Forelimb muscle (tissue), 1 donor: ENCODE measurements around the gene SH3RF1. TPM values are rescaled to one million over a fixed set of nuclear protein-coding genes. Genes with fewer than 3 reads are reported as not detected.
"Not testable (repeated sequence)": the region's sequence is repeated elsewhere in the genome, so short reads cannot be mapped to it uniquely, and the experiment has no call there.

Source experiments
- DNase-seq: peaks from one replicate; pipeline ENCODE4 v3.0.0-alpha.2; 2013; ENCODE audit warnings: low read depth
- polyA plus RNA-seq: library from polyadenylated mRNA; unstranded; fragments of 120-200 nt; gene quantifications from one replicate; pipeline ENCODE4 v1.2.1, GENCODE V29; 2013; ENCODE audit not compliant: insufficient read length

SH3RF1 gene
- polyA plus RNA-seq, 1 donor, result 19.6 TPM

DNA sequence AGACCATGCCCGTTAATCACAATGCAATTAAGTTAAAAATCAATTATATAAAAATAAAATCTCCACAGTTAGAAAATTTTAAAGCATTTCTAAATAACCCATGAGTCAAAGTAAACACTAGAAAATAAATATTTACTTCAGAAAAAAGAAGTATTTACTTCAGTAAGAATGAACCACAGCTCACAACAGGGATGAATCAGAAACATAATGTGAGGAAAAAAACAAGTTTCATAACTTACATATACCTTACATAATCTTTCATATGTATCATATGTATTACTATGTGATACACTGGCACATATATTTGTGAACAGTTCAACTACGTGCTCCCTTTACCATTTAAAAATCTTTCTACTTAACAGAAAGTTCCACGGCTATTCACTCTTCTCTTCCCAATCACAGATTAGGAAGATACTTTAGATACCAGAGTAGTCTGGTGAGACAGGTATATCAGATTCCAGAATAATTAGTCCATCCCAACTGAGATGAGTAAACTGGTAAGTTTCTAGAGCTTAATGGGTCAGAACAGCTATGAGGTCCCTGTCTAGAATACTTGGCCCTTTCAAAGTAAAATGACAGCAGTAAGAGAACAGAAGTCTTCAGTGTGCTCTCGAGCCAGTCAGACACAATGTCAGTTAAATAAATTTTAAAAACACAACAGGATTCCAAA lies 70.3 kb downstream of the SH3RF1 start:
- no peak for DNase-seq

- no peak for DNase-seq
Measured at GRCh38 chr4:169199184-169199583, 71.6 kb downstream of the SH3RF1 start.

DNA sequence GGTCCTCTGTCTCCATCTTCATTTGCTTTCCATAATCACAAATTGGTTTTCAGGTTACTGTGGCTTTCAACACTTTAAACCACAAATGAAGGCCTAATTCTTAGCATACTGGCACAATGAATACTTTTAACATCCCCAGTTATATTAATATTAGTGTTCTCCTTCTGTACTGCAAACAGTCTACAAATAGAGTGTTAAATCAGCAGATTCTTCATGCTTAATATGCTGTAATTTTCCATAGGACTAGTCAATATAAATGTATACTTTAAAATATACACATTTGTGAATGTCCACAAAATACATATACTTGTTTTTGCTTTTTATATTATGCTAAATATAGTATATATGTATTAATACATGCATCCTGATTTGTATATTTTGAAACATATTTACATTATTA lies 72.6 kb downstream of the SH3RF1 start:
- no peak for DNase-seq

- not testable (repeated sequence) for DNase-seq
Measured at GRCh38 chr4:169197206-169197605, 73.5 kb downstream of the SH3RF1 start.

DNA sequence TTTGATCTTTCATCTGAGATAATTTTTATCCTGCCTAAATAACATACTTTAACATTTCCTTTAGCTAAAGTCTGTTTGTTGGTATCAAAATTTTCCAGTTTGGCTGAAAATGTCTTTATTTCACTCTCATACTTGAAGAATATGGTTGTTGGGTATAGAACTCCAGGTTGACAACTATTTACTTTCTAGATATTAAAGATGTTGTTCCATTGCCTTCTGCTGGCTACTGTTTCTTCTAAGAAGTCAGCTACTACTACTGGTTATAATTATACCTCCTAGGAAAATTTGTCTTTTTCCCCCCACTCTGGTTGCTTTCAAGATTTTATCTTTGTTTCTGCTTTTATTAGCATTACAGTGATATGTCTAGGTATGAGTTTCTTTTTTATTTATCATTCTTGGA lies 75.7 kb downstream of the SH3RF1 start:
- no peak for DNase-seq

- not testable (repeated sequence) for DNase-seq
Measured at GRCh38 chr4:169189968-169190367, 80.8 kb downstream of the SH3RF1 start.

- no peak for DNase-seq
Measured at GRCh38 chr4:169189372-169189771, 81.4 kb downstream of the SH3RF1 start.

- DNase-seq, result no peak
Measured at GRCh38 chr4:169188204-169188603, 82.6 kb downstream of the SH3RF1 start.

GRCh38 chr4:169185133-169185956 lies 85.4 kb downstream of the SH3RF1 start:
- no peak for DNase-seq

DNA sequence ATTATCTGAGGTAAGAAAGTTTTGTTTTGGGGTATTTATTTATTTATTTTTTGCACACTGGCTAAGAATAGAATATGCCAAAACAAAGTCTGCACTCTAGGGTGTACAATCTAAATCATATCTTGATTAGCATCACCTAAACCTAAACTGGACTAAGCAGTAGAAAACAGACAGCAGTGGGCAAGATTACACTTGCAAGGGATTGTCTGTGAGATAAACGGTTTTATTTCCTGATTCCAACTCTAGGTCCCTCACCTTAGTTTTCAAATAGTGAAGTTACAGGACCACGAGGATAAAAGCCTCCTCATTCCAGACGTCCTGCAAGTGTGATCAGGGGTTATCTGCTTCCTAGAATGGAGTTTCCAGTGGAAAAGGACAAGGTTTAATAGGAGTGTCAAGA lies 86.1 kb downstream of the SH3RF1 start:
- no peak for DNase-seq

- DNase-seq, result no peak
Measured at GRCh38 chr4:169184236-169184635, 86.5 kb downstream of the SH3RF1 start.

GRCh38 chr4:169183581-169183980 lies 87.2 kb downstream of the SH3RF1 start:
- no peak for DNase-seq

DNA sequence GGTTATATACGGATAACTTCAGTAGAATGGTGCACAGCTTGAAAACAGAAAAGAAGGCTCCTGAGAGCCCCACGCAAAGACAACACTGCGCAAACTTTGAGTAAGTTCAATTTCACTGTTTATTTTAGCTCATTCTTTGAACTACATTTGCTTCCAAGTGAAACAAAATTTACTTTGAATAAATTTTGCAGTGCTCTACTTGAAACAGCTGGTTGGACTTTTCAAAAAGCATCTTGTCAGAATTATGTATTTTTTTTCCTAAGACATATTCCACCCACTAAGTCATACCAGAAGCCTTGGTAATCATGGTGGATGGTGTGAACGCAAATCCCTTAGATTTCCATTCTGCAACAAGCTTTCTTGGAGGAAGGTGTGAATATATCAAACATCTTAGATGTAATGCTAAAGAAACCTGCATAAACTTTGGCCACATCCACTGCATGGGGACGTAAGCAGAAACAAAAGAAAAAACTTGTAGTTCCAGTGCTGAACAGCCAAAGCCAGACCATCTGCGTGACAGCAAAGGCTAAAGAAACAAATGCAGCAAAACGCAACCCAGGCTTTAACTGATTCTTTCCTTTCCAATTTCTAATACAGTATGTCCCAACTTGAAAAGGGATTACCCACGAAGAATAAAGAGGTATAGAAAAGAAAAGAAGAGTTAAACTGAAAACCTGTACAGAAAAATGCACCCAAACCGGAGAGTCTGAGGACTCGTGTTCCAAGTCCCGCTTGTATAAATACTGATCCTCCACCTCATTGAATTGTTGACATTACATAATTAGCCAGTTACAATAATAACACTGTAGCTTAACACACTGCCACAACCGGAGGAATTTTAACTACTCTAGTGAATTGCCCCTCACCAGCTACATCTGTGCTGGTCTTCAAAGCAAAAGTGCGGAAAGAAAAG lies 90.9 kb downstream of the SH3RF1 start:
- no peak for DNase-seq

DNA sequence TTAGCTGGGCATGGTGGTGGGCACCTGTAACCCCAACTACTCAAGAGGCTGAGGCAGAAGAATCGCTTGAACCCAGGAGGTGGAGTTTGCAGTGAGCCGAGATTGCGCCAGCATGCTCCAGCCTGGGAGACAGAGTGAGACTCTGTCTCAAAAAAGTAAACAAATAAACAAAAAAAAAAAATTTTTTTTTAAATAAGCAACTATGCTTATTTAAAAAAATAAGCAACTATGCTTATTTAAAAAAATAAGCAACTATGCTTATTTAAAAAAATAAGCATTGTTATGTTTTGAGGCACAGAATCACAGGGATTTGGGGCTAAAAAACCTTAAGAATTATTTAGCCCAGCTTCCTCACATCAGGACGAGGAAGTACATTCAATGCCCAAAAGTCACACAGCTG lies 92.7 kb downstream of the SH3RF1 start:
- not testable (repeated sequence) for DNase-seq

DNA sequence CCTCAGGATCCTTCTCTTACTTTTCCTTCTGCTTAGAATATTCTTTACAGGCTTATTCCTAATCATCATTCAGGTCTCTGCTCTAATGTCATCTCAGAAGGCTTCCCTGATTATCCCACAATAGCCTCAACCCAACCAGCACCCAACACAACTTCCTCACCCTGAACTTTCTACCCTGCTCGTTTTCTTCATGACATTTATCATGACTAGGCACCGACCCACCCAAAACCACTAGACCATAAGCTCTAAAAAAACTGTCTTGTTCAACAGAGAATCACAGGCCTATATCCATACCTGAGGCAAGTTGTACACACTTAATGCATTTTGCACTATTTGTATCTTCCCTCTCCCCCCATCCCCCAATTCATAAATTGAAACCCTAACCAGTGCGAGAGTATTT lies 95.3 kb downstream of the SH3RF1 start:
- no peak for DNase-seq

- DNase-seq, result no peak
Measured at GRCh38 chr4:169175035-169175434, 95.7 kb downstream of the SH3RF1 start.

DNA sequence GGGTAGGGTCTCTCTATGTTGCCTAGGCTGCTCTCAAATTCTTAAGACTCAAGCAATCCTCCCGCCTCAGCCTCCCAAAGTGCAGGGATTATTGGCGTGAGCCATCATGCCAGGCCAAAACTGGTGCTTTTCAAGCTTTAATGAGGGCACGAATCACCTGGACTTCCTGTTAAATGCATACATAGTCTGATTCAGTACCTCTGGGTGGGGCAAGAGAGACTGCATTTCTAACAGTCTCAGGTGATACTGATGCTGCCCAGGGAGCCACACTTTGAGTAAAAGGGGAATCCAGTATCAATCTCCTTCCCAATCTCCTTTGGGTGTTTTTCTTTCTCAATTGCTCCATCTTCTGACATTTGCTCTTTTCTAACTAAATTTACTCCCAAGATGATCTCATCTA lies 96.5 kb downstream of the SH3RF1 start:
- no peak for DNase-seq

- DNase-seq, result no peak
Measured at GRCh38 chr4:169167957-169168858, 102.5 kb downstream of the SH3RF1 start.

DNA sequence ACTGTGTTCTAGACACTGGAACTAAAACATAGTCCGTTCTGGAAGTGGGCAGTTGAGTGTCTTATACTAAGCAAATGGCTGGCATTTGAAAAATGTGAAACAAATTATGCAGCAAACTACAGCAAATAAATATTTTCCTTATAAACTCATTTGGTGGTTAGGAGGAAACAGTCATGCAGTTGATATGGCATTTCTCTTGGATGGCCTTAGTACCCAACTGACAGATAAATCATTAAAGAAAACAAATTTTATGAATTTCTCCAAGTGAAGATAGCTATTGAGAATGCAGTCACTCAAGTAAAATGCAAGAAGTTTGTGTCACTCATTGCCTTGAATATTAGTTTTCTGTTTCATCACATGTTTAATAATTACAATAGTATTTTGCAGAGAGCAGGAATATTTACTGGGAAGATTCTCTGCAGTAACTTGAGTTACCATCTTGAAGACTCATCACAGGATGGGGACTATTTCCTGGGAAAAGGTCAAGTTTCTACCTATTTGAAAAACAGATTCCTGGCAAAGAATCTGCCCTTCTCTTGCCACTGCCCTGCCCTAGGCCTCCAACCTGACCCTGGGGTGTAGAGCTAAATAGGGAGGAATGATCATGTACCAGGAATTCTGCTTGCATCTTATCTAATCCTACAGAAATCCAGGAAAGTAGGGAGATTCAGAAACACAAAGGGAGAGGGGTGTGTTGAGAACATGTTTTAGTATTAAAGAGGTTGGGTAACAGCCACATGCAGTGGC lies 105.9 kb downstream of the SH3RF1 start:
- DNase-seq, result no peak

DNA sequence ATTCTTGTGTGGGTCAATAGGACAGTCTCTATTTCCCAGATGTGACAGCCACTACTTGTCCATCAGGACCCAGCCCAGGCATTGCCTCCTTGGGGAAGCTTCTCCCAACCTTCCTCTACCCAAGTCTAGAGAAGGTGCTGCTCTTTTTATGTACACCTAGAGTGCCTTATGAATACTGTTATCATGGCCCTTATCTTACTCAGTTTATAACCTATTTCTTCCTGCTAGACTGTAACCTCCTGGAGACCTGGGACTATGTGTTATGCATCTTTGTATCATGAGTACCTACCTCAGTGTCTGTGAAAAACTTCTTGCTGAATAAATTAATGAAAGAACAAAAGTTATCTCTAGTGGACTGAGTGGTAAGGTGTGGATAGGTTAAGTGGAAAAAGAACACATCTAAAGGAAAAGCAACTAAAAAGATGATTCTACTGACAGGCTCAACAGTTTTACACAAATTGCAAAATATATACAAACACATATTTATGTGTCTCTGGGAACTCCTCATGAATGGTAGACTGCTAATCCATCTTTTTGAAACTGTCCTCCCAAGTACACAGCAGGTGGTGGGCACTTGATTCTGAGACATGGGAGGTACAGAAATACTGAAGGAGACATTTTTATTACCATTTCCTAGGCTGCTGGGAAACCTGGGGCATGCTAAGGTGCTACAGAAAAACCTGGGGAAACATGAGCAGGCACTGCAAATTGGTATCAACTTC lies 106.6 kb downstream of the SH3RF1 start:
- DNase-seq, result no peak
